Testis (tissue), 2 donors: ENCODE data around the gene KIT.

Source experiments
- CTCF ChIP-seq, 3 experiments: fragments of 450-650 bp in 2 of 3; fragments of 200-600 bp in 1 of 3; sonication (generic) in 1 of 3; IDR thresholded peaks; one replicate each; pipeline ENCODE4 v1.5.1; 2016 to 2019; ENCODE audit warnings: antibody characterized with exemption in 3 of 3, mild to moderate bottlenecking in 2 of 3, moderate library complexity in 1 of 3
- POLR2A ChIP-seq: fragments of 450-650 bp; IDR thresholded peaks from one replicate; pipeline ENCODE4 v1.6.1; 2017; ENCODE audit warnings: antibody characterized with exemption, mild to moderate bottlenecking, moderate library complexity

- TF ChIP-seq CTCF (IDR thresholded peaks at IDR 0.05), result no peak
- no peak for TF ChIP-seq POLR2A
These were observed 74.2 kb downstream of the KIT start for GRCh38 chr4:54731976-54732375.
